DMS153 (cell line): Measurements from ENCODE around the gene ZNF789.

Source experiments
- DNase-seq: peaks from one replicate; lab custom pipeline; 2025; lab: John Stamatoyannopoulos, UW

Gene ZNF789

GRCh38 chr7:99504603-99505323, 32.1 kb downstream of the ZNF789 start, which contains the start of gene ZKSCAN5:
ZKSCAN5 (plus strand) TSS chr7:99504662; CDS start chr7:99506045, 1,383 bp downstream.
- peak; percentile 94 for DNase-seq

- DNase-seq = no peak
Measured at GRCh38 chr7:99505324-99505662, 32.6 kb downstream of the ZNF789 start.

DNA sequence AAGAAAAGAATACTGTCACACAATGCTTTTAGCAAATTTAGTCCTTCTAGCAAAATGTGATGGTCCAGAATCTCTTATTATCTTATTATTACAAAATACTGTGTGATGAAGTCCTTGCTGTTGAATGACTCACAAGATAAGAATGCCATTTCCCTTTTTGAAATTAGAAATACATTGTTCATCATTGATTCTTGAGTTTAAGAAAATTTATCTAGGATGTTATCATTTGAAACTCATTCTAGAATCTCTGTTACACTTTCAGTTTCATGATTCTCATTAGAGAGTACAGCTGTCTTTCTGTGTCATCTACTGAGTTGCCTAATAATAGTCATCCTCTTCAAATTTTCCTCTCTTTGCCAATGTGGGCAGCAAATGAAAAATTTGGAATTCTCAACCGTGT, 41.4 kb downstream of the ZNF789 start:
- DNase-seq = no peak

DNA sequence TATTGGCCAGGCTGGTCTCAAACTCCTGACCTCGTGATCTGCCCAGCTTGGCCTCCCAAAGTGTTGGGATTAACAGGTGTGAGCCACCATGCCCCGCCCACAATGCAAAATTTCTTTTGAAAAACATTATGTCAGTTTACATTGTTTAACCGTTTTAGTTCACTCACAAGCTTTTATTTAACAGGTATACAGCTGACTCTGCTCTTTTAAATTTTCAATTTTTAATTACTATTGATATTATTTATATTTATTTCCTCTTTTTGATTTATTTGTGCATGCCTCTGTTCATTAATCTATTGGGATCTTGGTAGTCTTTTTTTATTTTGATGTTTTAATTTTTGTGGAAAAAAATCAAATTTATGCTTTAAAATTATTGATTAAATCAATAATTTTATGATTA, 48.7 kb downstream of the ZNF789 start:
- no peak for DNase-seq

- DNase-seq = no peak
Measured at GRCh38 chr7:99525713-99526440, 53.2 kb downstream of the ZNF789 start.

DNA sequence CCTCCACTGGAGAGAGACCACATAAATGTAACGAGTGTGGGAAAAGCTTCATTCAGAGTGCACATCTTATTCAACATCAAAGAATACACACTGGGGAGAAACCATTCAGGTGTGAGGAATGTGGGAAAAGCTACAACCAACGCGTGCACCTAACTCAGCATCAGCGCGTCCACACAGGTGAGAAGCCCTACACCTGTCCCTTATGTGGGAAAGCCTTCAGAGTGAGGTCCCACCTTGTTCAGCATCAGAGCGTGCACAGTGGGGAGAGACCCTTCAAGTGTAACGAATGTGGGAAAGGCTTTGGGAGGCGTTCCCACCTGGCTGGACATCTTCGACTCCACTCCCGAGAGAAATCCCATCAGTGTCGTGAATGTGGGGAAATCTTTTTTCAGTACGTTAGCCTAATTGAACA, 58.7 kb downstream of the ZNF789 start:
- DNase-seq = no peak

GRCh38 chr7:99535667-99536066, 63.0 kb downstream of the ZNF789 start:
- no peak for DNase-seq
